GM21515 (cell line): Measurements from ENCODE around the gene NMNAT2.
"Not testable (repeated sequence)": the region's sequence is repeated elsewhere in the genome, so short reads cannot be mapped to it uniquely, and the experiment has no call there.

Experiments
- ATAC-seq: cut with Tn5 transposase; IDR thresholded peaks from one replicate; pipeline ENCODE4 v1.9.1; 2021; ENCODE audit not compliant: unreplicated experiment

The NMNAT2 gene

DNA sequence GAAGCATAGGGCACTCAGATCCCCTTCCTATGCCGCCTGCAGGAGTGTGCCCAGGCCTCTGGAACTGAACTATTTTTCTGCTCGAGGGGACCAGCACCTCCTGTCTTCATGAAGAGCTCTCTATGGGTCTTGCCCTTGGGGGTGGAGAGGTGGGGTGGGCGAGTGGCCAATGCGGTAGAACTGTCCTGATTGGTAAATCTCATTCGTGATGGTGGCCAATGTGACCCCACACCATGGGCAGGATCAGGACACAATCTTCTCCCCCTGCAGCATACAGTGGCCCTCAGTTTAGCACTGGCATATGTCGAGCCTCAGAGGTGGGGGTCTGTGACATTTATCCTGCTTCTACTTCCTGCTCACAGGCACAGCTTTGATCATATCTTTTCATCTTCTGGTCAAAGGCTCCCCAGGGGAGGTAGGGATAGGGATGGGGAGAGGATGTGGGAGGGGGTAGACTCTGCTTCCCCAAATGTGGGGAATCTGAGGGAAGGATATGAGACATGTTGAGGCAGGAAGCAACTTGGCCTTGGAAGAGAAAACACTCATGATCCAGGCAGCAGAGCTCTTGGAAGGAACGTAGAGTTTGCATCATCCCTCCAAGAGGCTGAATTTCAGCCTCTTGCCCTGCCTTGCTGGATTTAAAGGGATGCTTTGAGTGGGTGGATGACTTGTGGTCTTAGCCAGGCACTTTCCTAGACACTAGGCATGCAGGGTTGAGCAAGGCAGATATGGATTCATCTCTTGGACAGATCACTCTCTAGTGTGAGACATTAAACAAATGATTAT lies 150.3 kb downstream of the NMNAT2 start:
- no peak for ATAC-seq

DNA sequence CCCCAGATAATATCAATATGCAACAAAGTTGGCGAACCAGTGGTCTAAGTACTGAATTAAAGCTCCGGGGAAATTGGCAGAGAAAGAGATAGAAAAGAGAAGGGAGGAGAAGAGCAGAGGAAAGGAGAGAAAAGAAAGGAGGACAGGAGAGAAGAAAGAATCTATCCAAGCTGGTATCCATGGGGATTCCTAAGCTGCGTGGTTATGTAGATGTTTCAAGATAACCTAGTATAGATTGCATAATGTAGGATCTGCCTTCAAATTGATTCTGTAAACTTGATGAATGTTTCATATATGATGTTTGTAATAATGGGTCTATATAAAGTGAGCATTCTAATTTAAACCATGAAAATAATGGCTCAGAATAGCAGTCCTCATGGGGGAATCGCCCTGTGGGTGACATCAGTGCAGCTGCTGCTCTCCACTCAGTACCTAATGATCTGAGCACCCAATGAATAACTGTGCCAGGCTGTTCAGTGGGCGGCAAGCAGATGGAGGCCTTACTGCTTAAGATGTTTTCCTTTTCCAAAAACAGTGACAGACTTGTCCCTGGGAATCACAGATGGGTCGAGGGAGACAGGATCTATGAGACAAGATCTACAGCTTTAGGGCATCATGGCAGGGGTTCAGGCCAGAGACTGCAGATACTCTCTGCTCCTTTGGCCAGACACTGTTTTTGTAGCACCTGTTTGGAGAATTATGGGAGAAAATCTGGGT lies 154.1 kb downstream of the NMNAT2 start:
- no peak for ATAC-seq

DNA sequence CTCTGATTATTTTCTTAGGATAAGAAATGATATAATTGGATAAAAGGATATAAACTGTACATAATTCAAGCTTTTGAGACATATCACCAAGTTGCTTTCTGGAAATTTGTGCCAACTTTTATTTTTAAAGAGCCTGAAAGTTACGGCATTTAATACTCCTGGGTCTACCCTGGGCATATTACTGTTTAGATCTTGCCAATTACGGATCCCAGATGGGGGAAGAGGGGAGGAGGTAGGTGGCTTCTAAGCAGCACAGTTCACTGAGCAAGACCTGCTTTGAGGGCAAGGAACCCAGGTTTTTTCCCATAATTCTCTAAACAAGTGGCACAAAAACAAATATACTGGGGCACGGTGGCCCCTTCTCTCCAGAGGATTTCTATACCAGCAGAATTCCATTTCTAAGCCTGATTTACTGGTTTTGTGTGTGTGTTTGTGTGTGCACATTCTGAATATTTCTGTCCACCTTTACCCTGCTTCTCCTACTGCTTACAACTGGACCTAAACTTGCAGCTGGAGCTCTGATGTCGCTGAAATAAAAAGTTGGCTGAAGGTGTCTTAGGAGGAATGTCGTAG lies 155.5 kb downstream of the NMNAT2 start:
- ATAC-seq: no peak

GRCh38 chr1:183259924-183260323 lies 158.3 kb downstream of the NMNAT2 start:
- ATAC-seq: no peak

DNA sequence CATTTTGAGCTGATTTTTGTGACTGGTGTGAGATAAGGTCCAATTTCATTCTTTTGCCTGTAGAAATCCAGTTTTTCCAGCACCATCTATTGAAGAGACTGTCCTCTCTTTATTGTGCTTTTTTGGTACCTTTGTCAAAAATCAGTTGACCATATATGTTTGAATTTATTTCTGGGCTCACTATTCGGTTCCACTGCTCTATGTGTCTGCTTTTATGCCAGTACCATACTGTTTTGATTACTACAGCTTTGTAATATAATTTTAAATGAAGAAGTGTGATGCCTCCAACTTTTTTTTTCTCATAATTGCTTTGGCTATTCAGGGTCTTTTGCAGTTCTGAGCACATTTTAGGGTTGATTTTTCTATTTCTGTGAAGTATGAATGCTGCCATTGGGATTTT lies 163.1 kb downstream of the NMNAT2 start:
- no peak for ATAC-seq

- ATAC-seq: no peak
Observed at GRCh38 chr1:183251959-183252450, 166.2 kb downstream of the NMNAT2 start.

GRCh38 chr1:183251101-183251958 lies 166.8 kb downstream of the NMNAT2 start:
- no peak for ATAC-seq

DNA sequence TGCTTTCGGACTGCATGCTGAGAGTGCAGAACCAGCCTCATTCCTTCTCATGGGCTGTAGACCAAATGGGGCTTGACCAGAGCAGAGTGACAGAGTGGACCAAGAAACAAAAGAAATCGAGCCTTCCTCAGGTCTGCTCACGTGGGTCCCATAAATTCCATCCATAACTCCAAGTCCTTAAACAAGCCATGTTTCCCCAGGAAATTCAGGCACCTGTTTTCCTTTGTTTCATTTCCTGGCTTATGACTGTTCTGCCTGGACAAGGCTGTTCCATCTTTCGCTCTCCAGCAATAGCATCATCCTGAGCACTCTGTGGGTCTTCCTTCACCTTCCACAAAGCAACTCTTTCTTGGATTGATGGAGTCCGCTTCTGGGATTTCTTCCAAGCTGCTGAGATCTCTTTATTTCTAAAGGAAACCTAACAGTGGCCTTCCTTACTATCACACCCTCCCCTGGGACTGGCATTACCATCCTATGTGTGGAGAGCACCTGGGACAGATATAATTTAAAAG lies 168.2 kb downstream of the NMNAT2 start:
- ATAC-seq: no peak

DNA sequence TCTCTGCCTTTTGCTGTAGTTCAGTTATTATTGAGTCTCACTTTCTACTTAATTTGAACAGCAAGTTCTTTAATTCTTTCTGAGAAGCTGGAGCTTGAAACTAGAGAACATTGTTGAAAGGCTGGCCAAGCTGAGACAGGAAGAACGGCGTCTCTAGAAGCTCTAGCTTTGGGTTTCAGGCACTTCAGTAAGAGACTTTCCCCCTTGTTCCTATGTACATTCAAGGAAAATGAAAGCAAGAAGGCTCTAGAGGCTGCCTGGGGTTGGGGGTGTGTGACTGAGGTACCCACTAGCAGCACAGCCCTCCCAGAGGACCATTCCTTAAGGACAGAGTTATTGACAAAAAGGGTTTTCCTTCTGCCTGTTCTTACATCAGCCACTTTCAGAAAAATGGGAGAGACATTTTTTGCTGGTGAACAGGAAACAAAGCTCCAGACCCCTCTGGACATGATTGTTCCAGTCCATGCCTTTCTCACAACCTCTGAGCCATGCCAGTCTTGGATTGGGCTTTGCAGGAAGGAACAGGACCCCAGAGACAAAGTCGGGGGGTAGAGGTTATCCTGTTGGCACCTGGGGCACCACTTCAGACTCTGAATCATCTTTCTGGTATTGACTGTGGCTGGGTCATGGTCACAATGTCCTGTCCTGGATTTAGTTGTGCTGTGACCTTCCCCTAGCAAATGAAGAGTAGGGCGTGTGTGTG lies 169.0 kb downstream of the NMNAT2 start:
- no peak for ATAC-seq

GRCh38 chr1:183247931-183248330 lies 170.2 kb downstream of the NMNAT2 start:
- no peak for ATAC-seq

GRCh38 chr1:183247484-183247883 lies 170.7 kb downstream of the NMNAT2 start:
- ATAC-seq: no peak

- ATAC-seq: no peak
Observed at GRCh38 chr1:183247066-183247465, 171.1 kb downstream of the NMNAT2 start.

DNA sequence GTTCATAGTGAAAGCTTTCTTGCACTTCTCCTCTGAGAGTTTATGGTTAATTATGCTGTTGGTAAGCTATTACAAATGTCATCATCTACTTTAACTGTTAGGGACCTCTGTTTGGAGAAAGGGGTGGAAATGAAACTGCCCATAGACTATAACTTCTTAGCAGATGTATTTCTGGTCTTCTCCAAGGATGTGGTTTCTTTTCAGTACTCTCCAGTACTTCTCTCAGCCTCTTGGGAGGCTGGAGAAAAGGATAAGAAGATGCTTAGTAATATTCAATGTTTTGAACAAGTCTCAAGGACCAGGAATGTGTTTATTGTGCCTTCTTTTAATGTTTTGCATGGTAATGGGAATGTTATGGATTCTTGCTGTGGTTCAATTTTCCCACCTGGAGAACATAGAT lies 171.7 kb downstream of the NMNAT2 start:
- ATAC-seq: no peak

DNA sequence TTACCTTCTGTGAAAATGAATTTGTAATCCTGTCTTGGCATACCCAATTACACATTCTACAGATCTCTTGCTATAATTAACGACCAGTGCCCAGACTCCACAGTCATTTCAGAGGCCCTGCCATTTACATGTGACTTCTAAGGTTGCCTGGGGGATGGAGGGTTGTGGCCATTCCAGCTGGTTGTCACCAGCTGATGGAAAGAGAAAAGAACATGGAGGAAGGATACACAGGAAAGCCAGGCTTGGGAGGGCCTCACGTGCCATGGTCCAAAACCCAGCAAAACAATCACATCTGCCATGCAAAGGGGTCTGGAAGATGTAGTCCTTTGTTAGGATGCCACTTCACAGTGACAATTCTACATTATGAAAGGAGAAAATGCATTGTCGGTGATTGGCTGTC lies 172.8 kb downstream of the NMNAT2 start:
- ATAC-seq: no peak

GRCh38 chr1:183244466-183244865 lies 173.7 kb downstream of the NMNAT2 start:
- ATAC-seq: no peak

DNA sequence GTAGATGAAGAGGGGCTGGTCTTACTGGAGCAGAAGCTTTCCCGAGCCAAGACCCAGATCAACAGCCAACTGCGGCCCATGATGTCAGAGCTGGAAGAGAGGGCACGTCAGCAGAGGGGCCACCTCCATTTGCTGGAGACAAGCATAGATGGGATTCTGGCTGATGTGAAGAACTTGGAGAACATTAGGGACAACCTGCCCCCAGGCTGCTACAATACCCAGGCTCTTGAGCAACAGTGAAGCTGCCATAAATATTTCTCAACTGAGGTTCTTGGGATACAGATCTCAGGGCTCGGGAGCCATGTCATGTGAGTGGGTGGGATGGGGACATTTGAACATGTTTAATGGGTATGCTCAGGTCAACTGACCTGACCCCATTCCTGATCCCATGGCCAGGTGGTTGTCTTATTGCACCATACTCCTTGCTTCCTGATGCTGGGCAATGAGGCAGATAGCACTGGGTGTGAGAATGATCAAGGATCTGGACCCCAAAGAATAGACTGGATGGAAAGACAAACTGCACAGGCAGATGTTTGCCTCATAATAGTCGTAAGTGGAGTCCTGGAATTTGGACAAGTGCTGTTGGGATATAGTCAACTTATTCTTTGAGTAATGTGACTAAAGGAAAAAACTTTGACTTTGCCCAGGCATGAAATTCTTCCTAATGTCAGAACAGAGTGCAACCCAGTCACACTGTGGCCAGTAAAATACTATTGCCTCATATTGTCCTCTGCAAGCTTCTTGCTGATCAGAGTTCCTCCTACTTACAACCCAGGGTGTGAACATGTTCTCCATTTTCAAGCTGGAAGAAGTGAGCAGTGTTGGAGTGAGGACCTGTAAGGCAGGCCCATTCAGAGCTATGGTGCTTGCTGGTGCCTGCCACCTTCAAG lies 174.8 kb downstream of the NMNAT2 start:
- no peak for ATAC-seq

GRCh38 chr1:183242556-183242955 lies 175.6 kb downstream of the NMNAT2 start:
- no peak for ATAC-seq

DNA sequence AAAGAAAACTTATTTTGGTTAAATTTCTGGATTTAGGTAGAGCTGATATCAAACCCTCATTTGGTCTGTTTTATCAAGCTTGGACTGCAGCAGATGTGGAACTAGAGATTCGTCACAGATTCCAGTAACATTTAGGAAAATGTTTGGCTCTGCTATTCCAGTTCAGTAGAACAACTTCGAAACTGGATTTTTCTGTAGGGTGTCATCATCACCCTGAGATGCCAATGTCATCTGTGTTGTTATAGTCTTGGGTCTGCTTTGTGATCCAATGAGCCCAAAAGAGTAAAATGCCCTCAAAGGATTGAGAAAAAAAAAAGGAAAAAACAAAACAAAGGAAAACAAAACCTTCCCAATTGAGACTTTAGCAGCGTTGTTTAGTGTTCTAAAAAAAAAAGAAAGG lies 176.7 kb downstream of the NMNAT2 start:
- no peak for ATAC-seq

GRCh38 chr1:183240853-183241252 lies 177.3 kb downstream of the NMNAT2 start:
- not testable (repeated sequence) for ATAC-seq
